Limb (tissue), 2 donors: ENCODE results near the gene KCTD17.

Experiments used
- DNase-seq, 2 donors: peaks; one replicate each; pipeline ENCODE4 v3.0.0-alpha.2; 2016; ENCODE audit errors: extremely low spot score in 2 of 2

Gene KCTD17

GRCh38 chr22:37051391-37052385, at the start of gene KCTD17:
Gene KCTD17 (plus strand): TSS chr22:37051742. CDS start chr22:37051761, 19 bp downstream.
- peak; percentile 67 to 87 for DNase-seq

- peak in 1 of 2 donors; percentile 15 for DNase-seq
Measured at GRCh38 chr22:37001826-37002225, 49.7 kb upstream of the KCTD17 start.

- DNase-seq: peak in 1 of 2 donors; percentile 38
Measured at GRCh38 chr22:37002633-37003032, 48.9 kb upstream of the KCTD17 start.

GRCh38 chr22:37007651-37008050, 43.9 kb upstream of the KCTD17 start:
- no peak for DNase-seq

GRCh38 chr22:37008365-37008764, 43.2 kb upstream of the KCTD17 start:
- no peak for DNase-seq

- no peak for DNase-seq
Measured at GRCh38 chr22:37009490-37009889, 42.1 kb upstream of the KCTD17 start.

- DNase-seq: no peak
Measured at GRCh38 chr22:37010174-37010573, 41.4 kb upstream of the KCTD17 start.

- DNase-seq: no peak
Measured at GRCh38 chr22:37010976-37011375, 40.6 kb upstream of the KCTD17 start.

- no peak for DNase-seq
Measured at GRCh38 chr22:37011472-37011871, 40.1 kb upstream of the KCTD17 start.

- no peak for DNase-seq
Measured at GRCh38 chr22:37012262-37012904, 39.2 kb upstream of the KCTD17 start.

GRCh38 chr22:37012956-37013355, 38.6 kb upstream of the KCTD17 start:
- no peak for DNase-seq

- no peak for DNase-seq
Measured at GRCh38 chr22:37014415-37014806, 37.1 kb upstream of the KCTD17 start.

- no peak for DNase-seq
Measured at GRCh38 chr22:37014835-37015586, 36.5 kb upstream of the KCTD17 start.

GRCh38 chr22:37015587-37015878, 36.0 kb upstream of the KCTD17 start:
- no peak for DNase-seq

GRCh38 chr22:37016134-37016910, 35.2 kb upstream of the KCTD17 start:
- no peak for DNase-seq

- DNase-seq: no peak
Measured at GRCh38 chr22:37017356-37017755, 34.2 kb upstream of the KCTD17 start.

GRCh38 chr22:37018086-37018814, 33.3 kb upstream of the KCTD17 start:
- DNase-seq: no peak

- DNase-seq: peak; percentile 49 to 75
Measured at GRCh38 chr22:37018815-37019308, 32.7 kb upstream of the KCTD17 start.

- DNase-seq: peak; percentile 68 to 87
Measured at GRCh38 chr22:37019309-37020191, 32.0 kb upstream of the KCTD17 start, which contains the start of the genes MPST and TST. Gene MPST (plus strand): TSS chr22:37019742. CDS start chr22:37019837, 95 bp downstream. Gene TST (minus strand): TSS chr22:37019447. CDS start chr22:37018732, 715 bp downstream.
